GM18511 (cell line): ENCODE results near the gene CDK3.
A peak's percentile ranks its signal among the peaks of the same experiment; 100 is the strongest.
"Not testable (repeated sequence)": the region's sequence is repeated elsewhere in the genome, so short reads cannot be mapped to it uniquely, and the experiment has no call there.

Experiments used
- ATAC-seq: cut with Tn5 transposase; IDR thresholded peaks from one replicate; pipeline ENCODE4 v1.9.1; 2021; ENCODE audit warnings: mild to moderate bottlenecking, moderate library complexity; ENCODE audit not compliant: unreplicated experiment

Gene CDK3

GRCh38 chr17:76000755-76001521 lies at the start of gene CDK3:
Gene CDK3 (plus strand): TSS chr17:76000855. CDS start chr17:76001426, 571 bp downstream.
- no peak for ATAC-seq

- ATAC-seq, result no peak
These were observed 49.6 kb upstream of the CDK3 start for GRCh38 chr17:75950855-75951554.

DNA sequence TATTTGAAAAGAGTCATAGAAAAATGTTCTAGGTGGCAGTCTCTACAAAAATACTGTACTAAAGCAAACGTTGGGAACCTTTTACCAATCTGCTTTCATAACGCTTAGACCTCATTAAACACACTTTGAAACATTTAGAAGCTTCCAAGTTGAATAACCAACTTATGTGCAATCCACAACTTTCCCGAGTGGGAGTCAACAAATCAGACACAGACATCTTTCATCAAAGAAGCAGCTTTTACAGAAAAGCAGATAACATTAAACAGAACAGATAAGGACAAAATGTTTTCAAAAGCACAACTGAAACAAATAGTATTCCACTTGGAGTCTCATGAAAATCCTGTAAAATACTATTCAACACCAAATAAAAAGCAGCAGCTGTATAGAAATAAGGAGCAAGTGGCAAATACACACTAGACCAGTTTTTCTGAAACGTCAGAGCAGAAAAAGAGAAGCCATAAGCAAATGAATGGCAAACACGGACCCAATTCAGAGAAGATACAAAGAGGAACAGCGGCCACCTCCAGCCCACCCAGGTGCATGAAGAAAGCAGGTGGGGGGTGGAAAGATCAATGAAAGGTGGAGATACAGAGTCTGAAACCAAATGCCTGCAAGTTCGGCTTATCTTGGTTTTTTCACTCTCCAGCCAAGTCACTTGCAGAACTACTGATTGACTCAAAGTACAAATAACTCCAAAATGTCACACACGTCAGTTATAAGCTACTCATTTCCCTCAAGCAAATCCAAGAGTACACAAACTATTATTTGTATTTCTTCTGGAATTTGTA lies 41.4 kb upstream of the CDK3 start:
- ATAC-seq, result no peak

DNA sequence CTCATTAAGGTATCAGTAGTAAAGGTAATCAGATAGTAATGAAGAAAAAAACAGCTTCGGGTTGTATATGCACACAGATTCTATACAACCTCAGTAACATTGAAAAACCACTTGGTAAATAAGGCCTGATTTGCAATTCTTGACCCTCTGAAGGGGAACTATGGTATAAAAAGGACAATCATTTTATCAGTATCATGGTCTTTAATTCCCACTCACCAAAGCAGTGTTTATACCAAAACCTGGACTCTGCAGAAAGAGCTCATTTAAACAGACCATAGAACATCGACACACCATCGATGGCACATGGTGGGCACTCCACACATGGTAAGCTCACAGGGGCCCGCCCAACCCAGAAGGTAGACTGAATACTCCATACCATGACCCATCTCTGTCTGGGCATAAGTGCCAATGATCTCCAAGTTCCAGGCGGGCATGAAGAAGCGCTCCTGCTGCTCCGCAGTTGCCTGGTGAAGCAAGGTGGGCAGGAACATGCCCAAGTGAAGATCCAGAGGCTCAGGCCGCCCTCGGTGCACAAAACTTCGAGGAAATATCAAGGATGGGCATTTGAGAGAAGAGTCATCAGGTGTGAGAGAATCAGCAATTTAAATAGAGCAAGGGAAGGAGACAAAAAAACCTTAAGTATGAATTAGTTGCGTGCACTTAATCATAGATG lies 40.7 kb upstream of the CDK3 start:
- no peak for ATAC-seq

DNA sequence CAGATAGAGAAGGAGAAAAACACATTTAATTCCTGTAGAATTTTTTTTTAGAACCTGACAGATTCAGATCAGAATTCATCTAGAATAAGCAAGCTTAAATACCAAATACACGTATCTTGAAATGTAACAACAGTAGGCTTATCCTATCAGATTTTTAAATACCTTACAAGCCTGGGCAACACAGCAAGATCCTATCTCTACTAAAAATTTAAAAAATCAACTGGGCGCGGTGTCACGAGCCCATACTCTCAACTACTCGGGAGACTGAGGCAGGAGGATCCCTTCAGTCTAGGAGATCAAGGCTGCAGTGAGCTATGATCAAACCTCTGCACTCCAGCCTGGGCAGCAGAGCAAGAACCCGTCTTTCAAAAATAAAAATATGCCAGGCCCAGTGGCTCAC lies 35.2 kb upstream of the CDK3 start:
- ATAC-seq, result no peak

- ATAC-seq, result not testable (repeated sequence)
These were observed 31.6 kb upstream of the CDK3 start for GRCh38 chr17:75969044-75969443.

DNA sequence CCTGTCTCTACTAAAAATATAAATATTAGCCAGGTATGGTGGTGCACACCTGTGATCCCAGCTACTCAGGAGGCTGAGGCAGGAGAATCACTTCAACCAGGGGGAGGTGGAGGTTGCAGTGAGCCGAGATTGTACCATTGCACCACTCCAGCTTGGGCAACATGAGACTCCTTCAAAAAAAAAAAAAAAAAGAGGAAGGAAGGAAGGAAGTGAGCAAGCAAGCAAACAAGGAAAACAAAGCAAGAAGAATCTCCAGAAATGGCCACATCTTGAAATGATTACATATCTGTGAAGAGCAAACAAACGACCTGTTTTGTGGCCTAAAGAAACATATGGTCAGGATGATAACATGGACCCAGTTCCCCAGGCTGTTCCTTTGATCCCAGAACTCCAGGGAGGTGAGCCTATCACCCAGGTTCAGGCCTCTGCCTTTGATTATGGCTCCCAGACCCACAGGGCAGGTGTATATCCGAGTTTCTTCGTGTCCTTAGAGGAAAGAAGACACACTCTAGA lies 30.6 kb upstream of the CDK3 start:
- no peak for ATAC-seq

GRCh38 chr17:75970626-75971025 lies 30.0 kb upstream of the CDK3 start:
- no peak for ATAC-seq

GRCh38 chr17:75975187-75975586 lies 25.5 kb upstream of the CDK3 start:
- not testable (repeated sequence) for ATAC-seq

- ATAC-seq, result no peak
These were observed 24.9 kb upstream of the CDK3 start for GRCh38 chr17:75975757-75976174.

GRCh38 chr17:75976175-75976848 lies 24.3 kb upstream of the CDK3 start:
- no peak for ATAC-seq

DNA sequence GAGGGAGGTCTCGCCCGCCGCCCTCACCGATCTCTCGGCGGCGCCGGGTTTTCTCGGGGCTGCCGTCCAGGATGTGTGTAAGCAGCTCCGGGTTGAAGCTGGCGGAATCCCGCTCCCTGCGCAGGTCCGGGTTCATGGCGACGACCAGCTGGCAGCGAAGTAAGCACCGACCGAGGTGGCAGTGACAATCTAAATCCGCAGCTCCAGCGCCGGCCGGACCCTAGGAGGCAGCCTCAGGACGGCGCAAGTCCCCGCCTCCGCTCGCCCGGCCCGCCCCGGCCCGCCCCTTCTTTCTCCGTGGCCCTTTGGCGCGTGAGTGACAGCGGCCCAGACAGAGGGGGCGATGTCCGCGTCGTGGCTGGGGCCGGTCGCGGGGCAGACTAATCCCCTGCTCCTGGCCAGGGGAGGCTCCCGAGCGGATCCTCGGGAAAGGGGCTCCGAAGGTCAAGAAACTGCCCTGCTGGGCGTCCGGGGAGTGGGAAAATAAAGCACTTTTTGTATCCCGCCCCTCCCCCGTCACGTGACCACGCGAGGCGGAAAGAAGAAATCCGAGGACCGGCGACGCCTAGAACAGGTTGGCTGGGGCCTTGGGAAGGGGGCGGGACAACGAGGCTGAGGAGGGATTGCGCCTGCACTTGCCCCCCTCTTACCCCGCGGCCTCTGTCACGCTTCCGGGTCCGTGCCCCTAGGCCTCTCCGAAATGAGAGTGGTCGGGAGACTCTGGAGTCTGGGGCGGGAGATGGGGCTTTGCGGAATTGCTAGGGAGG lies 21.5 kb upstream of the CDK3 start, which contains the start of the genes ACOX1 and TEN1:
TSS of gene ACOX1 (minus strand) at position 229 of the 767 bp plus-strand sequence. CDS start at position 136, 93 bp downstream.
TSS of gene TEN1 (plus strand) at position 303 of the 767 bp plus-strand sequence. CDS start 6,953 bp downstream, outside the sequence.
- peak; percentile 90 for ATAC-seq

DNA sequence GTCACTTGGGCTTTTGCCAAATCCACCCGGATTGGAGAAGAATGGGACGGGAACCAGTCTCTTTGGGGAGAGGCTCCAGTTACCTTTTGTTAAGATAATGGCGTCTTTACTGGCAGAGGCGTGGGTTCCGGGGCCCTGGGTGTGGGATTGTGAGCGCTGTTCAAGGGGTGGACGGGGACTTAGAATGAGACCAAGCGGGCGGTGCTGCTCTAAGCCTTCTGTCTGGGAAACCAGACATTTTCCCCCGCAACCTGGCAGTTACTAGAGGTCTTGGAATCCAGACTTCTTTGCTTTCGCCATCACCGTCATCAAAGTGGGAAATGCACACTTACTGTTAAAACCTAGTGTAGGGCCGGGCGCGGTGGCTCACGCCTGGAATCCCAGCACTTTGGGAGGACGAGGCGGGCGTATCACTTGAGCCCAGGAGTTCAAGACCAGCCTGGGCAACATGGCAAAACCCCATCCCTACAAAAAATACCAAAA lies 20.9 kb upstream of the CDK3 start:
- peak; percentile 23 for ATAC-seq

DNA sequence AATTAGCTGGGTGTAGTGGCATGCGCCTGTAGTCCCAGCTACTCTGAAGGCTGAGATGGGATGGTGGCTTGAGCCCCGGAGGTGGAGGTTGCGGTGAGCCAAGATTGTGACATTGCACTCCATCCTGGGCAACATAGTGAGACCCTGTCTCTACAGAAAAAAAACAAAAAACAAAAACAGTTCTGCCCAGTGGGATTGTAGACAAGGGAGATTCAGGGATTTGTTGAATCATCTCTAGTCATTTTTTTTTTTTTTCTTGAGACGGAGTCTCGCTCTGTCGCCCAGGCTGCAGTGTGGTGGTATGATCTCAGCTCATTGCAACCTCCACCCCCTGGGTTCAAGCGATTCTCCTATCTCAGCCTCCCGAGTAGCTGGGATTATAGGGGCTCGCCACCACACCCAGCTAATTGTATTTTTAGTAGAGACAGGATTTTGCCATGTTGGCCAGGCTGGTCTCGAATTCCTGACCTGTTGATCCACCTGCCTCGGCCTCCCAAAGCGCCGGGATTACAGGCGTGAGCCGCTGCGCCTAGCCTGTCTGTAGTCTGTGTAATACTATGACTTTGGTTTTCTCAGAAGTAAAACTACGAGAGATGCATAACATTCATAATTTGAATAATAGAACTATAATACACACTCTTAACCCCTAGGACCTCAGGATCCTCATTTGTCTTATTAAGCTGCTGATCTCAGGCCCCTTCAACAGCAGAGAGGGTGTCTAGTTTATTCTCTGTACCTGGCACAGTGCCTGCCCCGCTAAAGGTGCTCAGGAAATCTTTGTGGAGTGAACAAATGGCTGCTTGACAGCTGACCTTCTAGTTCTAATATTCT lies 20.3 kb upstream of the CDK3 start:
- no peak for ATAC-seq

DNA sequence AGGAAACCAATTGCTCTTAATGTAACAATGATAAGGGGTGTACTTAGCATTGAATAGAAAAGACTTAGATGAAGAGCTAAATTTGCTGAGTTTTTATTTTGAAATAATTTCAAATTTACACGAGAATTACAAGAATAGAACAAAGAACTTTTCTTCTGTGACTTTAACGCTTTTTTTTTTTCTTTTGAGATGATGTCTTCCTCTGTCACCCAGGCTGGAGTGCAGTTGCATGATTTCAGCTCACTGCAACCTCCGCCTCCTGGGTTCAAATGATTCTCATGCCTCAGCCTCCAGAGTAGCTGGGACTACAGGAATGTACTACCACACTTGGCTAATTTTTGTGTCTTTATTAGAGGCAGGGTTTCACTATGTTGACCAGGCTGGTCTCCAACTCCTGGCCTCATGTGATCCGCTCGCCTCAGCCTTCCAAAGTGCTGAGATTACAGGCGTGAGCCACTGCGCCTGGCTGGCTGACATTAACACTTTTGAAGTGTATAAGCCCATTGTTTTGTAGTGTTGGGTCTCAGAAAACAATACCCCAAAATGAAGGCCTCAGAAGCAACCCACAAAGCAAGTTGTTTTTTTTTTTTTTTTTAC lies 19.5 kb upstream of the CDK3 start:
- ATAC-seq, result no peak

- ATAC-seq, result no peak
These were observed 17.0 kb upstream of the CDK3 start for GRCh38 chr17:75983501-75984181.

DNA sequence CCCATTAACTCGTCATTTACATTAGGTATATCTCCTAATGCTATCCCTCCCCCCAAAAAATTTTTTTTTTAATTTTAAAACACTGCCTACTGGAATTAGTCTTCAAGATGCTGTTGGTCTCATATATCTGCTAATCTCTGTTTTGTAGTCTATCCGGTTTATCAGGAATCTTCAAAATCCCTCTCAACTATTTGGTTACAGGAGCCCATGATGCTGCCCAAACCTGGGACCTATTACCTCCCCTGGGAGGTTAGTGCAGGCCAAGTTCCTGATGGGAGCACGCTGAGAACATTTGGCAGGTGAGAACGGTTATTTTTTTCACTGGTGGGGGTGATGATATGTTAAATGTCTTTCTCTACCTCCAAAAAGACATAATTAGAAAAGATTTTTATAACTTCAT lies 14.7 kb upstream of the CDK3 start:
- no peak for ATAC-seq
